HFFc6 (cell line): ENCODE measurements around the gene C1D. TPM values are rescaled to one million over a fixed set of nuclear protein-coding genes. Genes with fewer than 3 reads are reported as not detected.
"Not testable (repeated sequence)": the region's sequence is repeated elsewhere in the genome, so short reads cannot be mapped to it uniquely, and the experiment has no call there.

ENCODE experiments used
- DNase-seq: peaks from one replicate; pipeline ENCODE4 v3.0.0-alpha.2; 2018
- H3K27ac Mint-ChIP-seq: 2 replicates; pipeline ENCODE4 v1.8.0; 2020; ENCODE audit warnings: mild to moderate bottlenecking, mixed read lengths
- H3K27me3 Mint-ChIP-seq: 2 replicates; pipeline ENCODE4 v1.8.0; 2021; ENCODE audit warnings: mild to moderate bottlenecking, moderate library complexity, mixed read lengths; ENCODE audit not compliant: insufficient read depth
- H3K36me3 Mint-ChIP-seq: 2 replicates; pipeline ENCODE4 v1.8.0; 2021; ENCODE audit warnings: low read depth, mixed read lengths
- H3K4me1 Mint-ChIP-seq: 2 replicates; pipeline ENCODE4 v1.8.0; 2020; ENCODE audit warnings: low read depth, mixed read lengths
- H3K4me3 Mint-ChIP-seq: 2 replicates; pipeline ENCODE4 v1.8.0; 2020; ENCODE audit warnings: mild to moderate bottlenecking, moderate library complexity, mixed read lengths
- H3K9me3 Mint-ChIP-seq: 2 replicates; pipeline ENCODE4 v1.8.0; 2020; ENCODE audit warnings: mild to moderate bottlenecking, mixed read lengths
- CTCF ChIP-seq: fragments of 200-600 bp; sonication (generic); IDR thresholded peaks from 2 replicates; pipeline ENCODE4 v1.5.0; 2021; ENCODE audit warnings: antibody characterized with exemption, mild to moderate bottlenecking
- total RNA-seq, 6 experiments: library from RNA; stranded (reverse); fragmentation: NEBNext Ultra II Directional; extraction: Animal tissue kit (Norgen Biotek cat#: 25700); gene quantifications; 2 replicates in 1 of 6; 3 replicates in 5 of 6; pipeline ENCODE4 v1.2.3, GENCODE V29; 2021

C1D gene
- total RNA-seq, 6 experiments from 2014 or later = 15.8 to 19.9 (median 18.1) TPM

- DNase-seq = no peak
Observed at GRCh38 chr2:67996772-67997527, 65.9 kb downstream of the C1D start.

DNA sequence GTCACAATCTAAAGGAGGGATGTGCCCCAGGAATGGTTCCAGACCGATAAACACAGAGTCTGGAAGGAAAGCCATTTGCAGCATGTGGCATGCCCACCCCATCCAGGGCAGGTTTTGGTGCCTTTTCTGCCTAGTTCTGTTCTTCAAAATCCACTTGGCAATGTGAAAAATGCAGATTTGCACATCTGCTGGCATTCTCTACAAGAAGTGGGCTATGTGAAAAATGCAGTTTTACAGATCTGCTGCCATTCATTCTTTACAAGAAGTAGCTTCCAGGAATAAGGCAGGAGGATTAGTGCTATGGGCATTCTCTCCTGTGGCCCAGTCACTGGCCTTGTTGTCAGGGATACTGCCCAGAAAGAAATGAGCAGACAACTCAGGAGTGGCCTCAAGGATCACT, 68.1 kb downstream of the C1D start:
- H3K27ac Mint-ChIP-seq = no peak overlapping the region
- H3K4me1 Mint-ChIP-seq = peaks cover 34% of the 10 kb centered on the region
- peaks cover 9% of the 10 kb centered on the region; the same call in 1 of the 2 replicates for H3K9me3 Mint-ChIP-seq
- H3K36me3 Mint-ChIP-seq = peaks cover 12% of the 10 kb centered on the region; the same call in 1 of the 2 replicates
- no peak for TF ChIP-seq CTCF
- no peaks in the 10 kb centered on the region; the same call in none of the 2 replicates for H3K27me3 Mint-ChIP-seq
- no peak for DNase-seq
- H3K4me3 Mint-ChIP-seq = no peak overlapping the region

More at GRCh38 chr2:67996772-67997527, 65.9 kb downstream of the C1D start:
- no peak for TF ChIP-seq CTCF
- Mint-ChIP-seq H3K4me3 (peak overlapping the region; percentile 83), H3K27me3 (no peaks in the 10 kb centered on the region; the same call in none of the 2 replicates), H3K36me3 (peaks cover 22% of the 10 kb centered on the region; the same call in 1 of the 2 replicates), H3K9me3 (peaks cover 13% of the 10 kb centered on the region; the same call in 1 of the 2 replicates), H3K4me1 (peaks cover 49% of the 10 kb centered on the region), H3K27ac (peak overlapping the region; percentile 90)

GRCh38 chr2:67994069-67994468, 68.7 kb downstream of the C1D start:
- H3K9me3 Mint-ChIP-seq, H3K27me3 Mint-ChIP-seq, DNase-seq, H3K4me3 Mint-ChIP-seq, H3K27ac Mint-ChIP-seq: not testable (repeated sequence)
- Mint-ChIP-seq H3K4me1 (peaks cover 30% of the 10 kb centered on the region), H3K36me3 (peaks cover 12% of the 10 kb centered on the region; the same call in 1 of the 2 replicates)

GRCh38 chr2:67993329-67993728, 69.5 kb downstream of the C1D start:
- no peak overlapping the region for H3K27ac Mint-ChIP-seq
- peaks cover 23% of the 10 kb centered on the region for H3K4me1 Mint-ChIP-seq
- DNase-seq = no peak
- no peaks in the 10 kb centered on the region; the same call in 1 of the 2 replicates for H3K27me3 Mint-ChIP-seq
- peaks cover 12% of the 10 kb centered on the region; the same call in 1 of the 2 replicates for H3K36me3 Mint-ChIP-seq
- no peak for TF ChIP-seq CTCF
- H3K9me3 Mint-ChIP-seq = no peaks in the 10 kb centered on the region; the same call in 1 of the 2 replicates
- no peak overlapping the region for H3K4me3 Mint-ChIP-seq

- no peak for TF ChIP-seq CTCF
- H3K27me3 Mint-ChIP-seq = peaks cover 2% of the 10 kb centered on the region; the same call in 1 of the 2 replicates
- DNase-seq = no peak
Observed at GRCh38 chr2:67991456-67991855, 71.3 kb downstream of the C1D start.

More at GRCh38 chr2:67991456-67991855, 71.3 kb downstream of the C1D start:
- Mint-ChIP-seq H3K4me3 (no peak overlapping the region), H3K4me1 (peaks cover 6% of the 10 kb centered on the region; the same call in 1 of the 2 replicates), H3K36me3 (peaks cover 12% of the 10 kb centered on the region; the same call in 1 of the 2 replicates), H3K9me3 (no peaks in the 10 kb centered on the region; the same call in 1 of the 2 replicates), H3K27ac (no peak overlapping the region)

Other genes starting within 250 kb of the C1D start
- 10 to 100 TPM; 18.3 to 26.0 (median 20.4) TPM for gene PNO1, start 94.9 kb upstream of the C1D start, total RNA-seq
- 10 to 100 TPM; 60.0 to 67.0 (median 63.0) TPM for gene PPP3R1, start 189.5 kb upstream of the C1D start, total RNA-seq